Hepatocyte (in vitro differentiated cells): ENCODE data around the gene IL13.

ENCODE experiments used
- EZH2phosphoT487 ChIP-seq: fragments of 200-600 bp; sonication (generic); IDR thresholded peaks from one replicate; pipeline ENCODE4 v1.6.1; 2018; ENCODE audit warnings: antibody characterized with exemption, mild to moderate bottlenecking, low read depth, moderate library complexity; ENCODE audit not compliant: unreplicated experiment, severe bottlenecking
- TF ChIP-seq, protein P1 (sequence below): fragments of 200-600 bp; sonication (generic); IDR thresholded peaks from 2 replicates; pipeline ENCODE4 v1.5.1; 2016; ENCODE audit warnings: antibody characterized with exemption, mild to moderate bottlenecking; ENCODE audit not compliant: poor library complexity

DNA sequence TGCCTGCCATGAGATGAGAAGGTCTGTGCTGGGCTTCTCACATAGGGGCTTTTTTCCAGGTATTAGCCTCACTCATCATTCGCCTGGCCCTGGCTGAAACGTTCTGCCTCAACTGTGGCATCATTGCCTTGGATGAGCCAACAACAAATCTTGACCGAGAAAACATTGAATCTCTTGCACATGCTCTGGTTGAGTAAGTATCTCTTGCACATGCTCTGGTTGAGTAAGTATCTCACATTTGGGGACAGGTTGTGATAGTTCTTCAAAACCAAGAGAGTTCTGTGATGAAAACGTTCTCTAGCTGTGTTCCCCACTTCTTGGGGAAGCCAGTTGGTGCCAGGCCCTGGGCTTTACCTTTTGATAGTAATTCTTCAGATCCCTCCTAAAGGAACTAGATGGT is 17.4 kb upstream of the IL13 start:
- TF ChIP-seq, protein P1, sequence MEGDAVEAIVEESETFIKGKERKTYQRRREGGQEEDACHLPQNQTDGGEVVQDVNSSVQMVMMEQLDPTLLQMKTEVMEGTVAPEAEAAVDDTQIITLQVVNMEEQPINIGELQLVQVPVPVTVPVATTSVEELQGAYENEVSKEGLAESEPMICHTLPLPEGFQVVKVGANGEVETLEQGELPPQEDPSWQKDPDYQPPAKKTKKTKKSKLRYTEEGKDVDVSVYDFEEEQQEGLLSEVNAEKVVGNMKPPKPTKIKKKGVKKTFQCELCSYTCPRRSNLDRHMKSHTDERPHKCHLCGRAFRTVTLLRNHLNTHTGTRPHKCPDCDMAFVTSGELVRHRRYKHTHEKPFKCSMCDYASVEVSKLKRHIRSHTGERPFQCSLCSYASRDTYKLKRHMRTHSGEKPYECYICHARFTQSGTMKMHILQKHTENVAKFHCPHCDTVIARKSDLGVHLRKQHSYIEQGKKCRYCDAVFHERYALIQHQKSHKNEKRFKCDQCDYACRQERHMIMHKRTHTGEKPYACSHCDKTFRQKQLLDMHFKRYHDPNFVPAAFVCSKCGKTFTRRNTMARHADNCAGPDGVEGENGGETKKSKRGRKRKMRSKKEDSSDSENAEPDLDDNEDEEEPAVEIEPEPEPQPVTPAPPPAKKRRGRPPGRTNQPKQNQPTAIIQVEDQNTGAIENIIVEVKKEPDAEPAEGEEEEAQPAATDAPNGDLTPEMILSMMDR: no peak
- TF ChIP-seq EZH2phosphoT487: no peak
